A673 (cell line): ENCODE results near the gene CHSY3.

ENCODE experiments used
- EZH2 ChIP-seq: fragments of 200-600 bp; sonication (generic); IDR thresholded peaks from 2 replicates; pipeline ENCODE4 v1.6.1; 2017; ENCODE audit warnings: borderline replicate concordance, low read depth, mild to moderate bottlenecking, mixed read lengths, antibody characterized with exemption, low read length; ENCODE audit not compliant: poor library complexity, severe bottlenecking
- TF ChIP-seq, protein P1 (sequence below): fragments of 300-800, 200-600 bp; sonication (generic); conservative IDR thresholded peaks from 2 replicates; pipeline ENCODE4 v1.5.1; 2017; ENCODE audit warnings: low read depth, mild to moderate bottlenecking, antibody characterized with exemption, low read length, moderate library complexity, mixed read lengths

DNA sequence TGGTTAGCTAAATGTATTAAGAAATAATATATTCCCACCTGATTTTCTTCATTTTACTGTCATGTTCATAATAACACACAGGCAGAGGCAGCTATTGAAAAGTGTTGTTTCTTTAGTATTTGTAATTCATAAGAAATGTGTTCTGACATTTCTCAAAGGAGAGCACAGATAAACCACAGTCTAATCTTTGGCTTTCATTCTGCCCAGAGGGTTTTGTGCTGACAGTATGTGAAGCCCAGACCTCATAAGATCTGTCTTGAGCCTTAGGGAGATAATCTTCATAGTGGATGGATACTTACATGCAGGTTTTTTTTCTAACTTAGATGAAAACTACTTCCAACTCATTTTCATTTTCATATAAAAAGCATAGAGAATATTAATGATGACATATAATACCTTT, 206.1 kb downstream of the CHSY3 start:
- TF ChIP-seq, protein P1, sequence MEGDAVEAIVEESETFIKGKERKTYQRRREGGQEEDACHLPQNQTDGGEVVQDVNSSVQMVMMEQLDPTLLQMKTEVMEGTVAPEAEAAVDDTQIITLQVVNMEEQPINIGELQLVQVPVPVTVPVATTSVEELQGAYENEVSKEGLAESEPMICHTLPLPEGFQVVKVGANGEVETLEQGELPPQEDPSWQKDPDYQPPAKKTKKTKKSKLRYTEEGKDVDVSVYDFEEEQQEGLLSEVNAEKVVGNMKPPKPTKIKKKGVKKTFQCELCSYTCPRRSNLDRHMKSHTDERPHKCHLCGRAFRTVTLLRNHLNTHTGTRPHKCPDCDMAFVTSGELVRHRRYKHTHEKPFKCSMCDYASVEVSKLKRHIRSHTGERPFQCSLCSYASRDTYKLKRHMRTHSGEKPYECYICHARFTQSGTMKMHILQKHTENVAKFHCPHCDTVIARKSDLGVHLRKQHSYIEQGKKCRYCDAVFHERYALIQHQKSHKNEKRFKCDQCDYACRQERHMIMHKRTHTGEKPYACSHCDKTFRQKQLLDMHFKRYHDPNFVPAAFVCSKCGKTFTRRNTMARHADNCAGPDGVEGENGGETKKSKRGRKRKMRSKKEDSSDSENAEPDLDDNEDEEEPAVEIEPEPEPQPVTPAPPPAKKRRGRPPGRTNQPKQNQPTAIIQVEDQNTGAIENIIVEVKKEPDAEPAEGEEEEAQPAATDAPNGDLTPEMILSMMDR: no peak
- TF ChIP-seq EZH2: no peak
